ENCODE data around the gene YIPF2.

GRCh38 chr19:10923260-10924112 lies 5.0 kb downstream of the YIPF2 start:
- TF ChIP-seq CTCF (IDR thresholded peaks at IDR 0.05; ENCODE audit: low read depth, low read length) (no peak), EZH2phosphoT487 (IDR thresholded peaks at IDR 0.05; ENCODE audit: low read depth) (no peak)

All from OCI-LY3 (cell line).